Aorta (tissue), 5 donors: ENCODE results near the gene SLC24A5. TPM values are rescaled to one million over a fixed set of nuclear protein-coding genes. Genes with fewer than 3 reads are reported as not detected.

Experiments
- ATAC-seq: fragments of 200-7000 bp; cut with Tn5 transposase; one replicate; pipeline ENCODE4 v1.9.1; 2022; ENCODE audit warnings: moderate library complexity; ENCODE audit not compliant: low FRiP score
- DNase-seq, 2 donors: peaks; one replicate each; pipeline ENCODE4 v3.0.0-alpha.2; 2020
- H3K27ac ChIP-seq, 2 donors: one replicate each; pipeline ENCODE4 v1.5.1; 2013; ENCODE audit warnings: low read length in 2 of 2, mild to moderate bottlenecking in 2 of 2, moderate library complexity in 2 of 2, control low read depth in 1 of 2, inconsistent platforms in 1 of 2, low read depth in 1 of 2
- H3K27me3 ChIP-seq, 2 donors: one replicate each; pipeline ENCODE4 v1.6.1; 2013; ENCODE audit warnings: control low read depth in 1 of 2, low read length in 1 of 2, mild to moderate bottlenecking in 1 of 2, moderate library complexity in 1 of 2; ENCODE audit not compliant: insufficient read depth in 2 of 2, control insufficient read depth in 1 of 2
- H3K36me3 ChIP-seq, 2 donors: one replicate each; pipeline ENCODE4 v1.6.1; 2013; ENCODE audit warnings: control low read depth in 1 of 2, low read length in 1 of 2, mild to moderate bottlenecking in 1 of 2; ENCODE audit not compliant: insufficient read depth in 2 of 2, control insufficient read depth in 1 of 2
- H3K4me1 ChIP-seq, 2 donors: one replicate each; pipeline ENCODE4 v1.6.1; 2013; ENCODE audit warnings: low read length in 2 of 2, control low read depth in 1 of 2, mild to moderate bottlenecking in 1 of 2, moderate library complexity in 1 of 2; ENCODE audit not compliant: insufficient read depth in 2 of 2, control insufficient read depth in 1 of 2
- H3K4me3 ChIP-seq, 2 donors: one replicate each; pipeline ENCODE4 v1.5.1; 2013; ENCODE audit warnings: low read length in 2 of 2, control low read depth in 1 of 2, mild to moderate bottlenecking in 1 of 2
- H3K9me3 ChIP-seq: one replicate; pipeline ENCODE4 v1.6.1; 2013; ENCODE audit warnings: mild to moderate bottlenecking, low read length; ENCODE audit not compliant: control insufficient read depth
- WGBS, 2 donors: extraction: QIAGEN DNeasy Blood & Tissue Kit; methylation state at CpG; one replicate each; pipeline ENCODE4 v1.1.7; 2013; 5-methylcytosine and 5-hydroxymethylcytosine counted together
- intact Hi-C, 2 donors: fragments of 100-400 bp; cut with DNase I; formaldehyde crosslinking; loops; one replicate each; pipeline versions ENCODE4 v1.14.2 to v1.15.0; 2022
- polyA plus RNA-seq, 2 donors: library from polyadenylated mRNA; stranded (reverse); fragments of 200-250 nt; gene quantifications; one replicate each; pipeline ENCODE4 v1.2.3, GENCODE V29; 2013
- total RNA-seq, 2 donors: library from RNA; stranded (reverse); fragmentation: NEBNext Ultra II Directional; extraction: Animal tissue kit (Norgen Biotek cat#: 25700); gene quantifications; one replicate each; pipeline ENCODE4 v1.2.1, GENCODE V29; 2021
- donor health status: healthy with polysubstance abuse.
- donor health status: Bipolar disorder and iron deficiency.
- donor health status: DM: no; HTN: no; CAD: no.
- donor health status: DM: no; HTN: no; CAD: no.
- donor health status: DM: yes; HTN: yes; CAD: no.

SLC24A5 gene
- total and polyA plus RNA-seq, 4 donors = 0.41 TPM; not detected in 3

GRCh38 chr15:48185529-48185928 lies 64.7 kb downstream of the SLC24A5 start:
- H3K9me3 ChIP-seq = no peaks in the 10 kb centered on the region
- intact Hi-C loops = no loop called here
- H3K27ac ChIP-seq = no peak overlapping the region
- no peaks in the 10 kb centered on the region for H3K4me1 ChIP-seq
- 74 to 80% methylated on average over 3 of the region's 3 CpGs for WGBS, 2 donors
- no peaks in the 10 kb centered on the region for H3K36me3 ChIP-seq
- no peaks in the 10 kb centered on the region for H3K27me3 ChIP-seq
- no peak overlapping the region for H3K4me3 ChIP-seq
- no peak for ATAC-seq
- DNase-seq = no peak

DNA sequence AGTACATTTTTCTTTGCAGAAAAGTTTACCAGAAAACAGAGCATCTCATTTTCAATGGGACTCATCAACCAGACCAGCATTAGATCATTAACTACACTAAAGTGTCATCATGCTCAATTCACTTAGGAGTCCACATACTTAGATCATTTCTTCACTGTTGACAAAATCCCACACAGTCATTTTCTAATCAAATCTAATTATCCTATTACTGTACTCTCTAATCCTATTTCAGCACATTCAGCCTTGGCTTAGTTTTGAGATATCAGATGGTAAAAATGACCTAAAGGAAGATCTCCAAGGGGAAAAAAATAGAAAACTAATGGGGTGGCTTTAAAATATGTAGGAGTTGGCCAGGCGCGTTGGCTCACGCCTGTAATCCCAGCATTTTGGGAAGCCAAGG lies 65.5 kb downstream of the SLC24A5 start:
- H3K36me3 ChIP-seq = no peaks in the 10 kb centered on the region
- no peak overlapping the region for H3K27ac ChIP-seq
- DNase-seq (no peak), ATAC-seq (no peak)
- H3K9me3 ChIP-seq = no peaks in the 10 kb centered on the region
- intact Hi-C loops = no loop called here
- no peak overlapping the region for H3K4me3 ChIP-seq
- H3K27me3 ChIP-seq = no peaks in the 10 kb centered on the region
- no peaks in the 10 kb centered on the region for H3K4me1 ChIP-seq
- WGBS, 2 donors = 90% methylated on average over 3 of the region's 3 CpGs

- ATAC-seq (no peak), DNase-seq (peak; percentile 80 to 94)
- Histone ChIP-seq H3K27me3 (no peaks in the 10 kb centered on the region), H3K9me3 (no peaks in the 10 kb centered on the region), H3K4me3 (peak overlapping the region in 1 of 2 donors; percentile 16), H3K4me1 (no peaks in the 10 kb centered on the region), H3K27ac (no peak overlapping the region), H3K36me3 (no peaks in the 10 kb centered on the region)
- 2 to 3% methylated on average over 15 of the region's 15 CpGs for WGBS, 2 donors
- intact Hi-C loops = no loop called here
These were observed 70.3 kb downstream of the SLC24A5 start for GRCh38 chr15:48190932-48191573.

DNA sequence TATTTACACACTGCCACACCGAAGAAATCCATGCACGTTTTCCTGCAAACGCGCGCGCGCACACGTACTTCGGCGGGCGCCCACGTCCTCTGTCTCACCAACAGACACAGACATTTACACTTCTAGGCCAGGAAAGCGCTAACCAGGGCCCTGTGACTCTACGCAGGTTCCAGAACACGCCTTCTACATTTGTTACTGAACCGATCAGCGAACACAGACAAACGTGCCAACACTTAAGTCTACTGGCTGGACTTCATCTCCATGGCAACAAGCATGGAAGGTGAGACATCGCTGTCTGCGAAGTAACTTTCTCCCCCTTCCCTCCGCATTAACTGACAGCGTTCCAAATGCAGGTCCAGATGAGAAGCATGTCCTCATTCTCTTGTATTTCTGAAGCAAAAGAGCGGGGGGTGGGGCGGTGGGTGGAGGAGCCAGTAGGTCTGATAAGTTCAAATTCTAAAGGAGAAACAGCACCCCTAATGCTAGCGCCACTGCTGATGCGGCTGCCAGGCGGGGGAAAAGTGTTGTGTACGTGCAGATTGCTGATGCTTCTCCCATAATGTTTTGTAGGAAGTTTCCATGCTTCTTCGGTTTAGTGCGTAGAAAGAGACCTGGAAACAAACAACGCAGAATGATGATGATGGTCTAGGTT lies 70.9 kb downstream of the SLC24A5 start, which contains the start of gene CTXN2:
TSS of gene CTXN2 (plus strand) at position 92 of the 652 bp plus-strand sequence. CDS start 9,636 bp downstream, outside the sequence.
- Histone ChIP-seq H3K36me3 (no peaks in the 10 kb centered on the region), H3K4me1 (no peaks in the 10 kb centered on the region), H3K27me3 (no peaks in the 10 kb centered on the region), H3K27ac (no peak within 1 kb of the TSS), H3K4me3 (peak within 1 kb of the TSS in 1 of 2 donors; percentile 16), H3K9me3 (no peaks in the 10 kb centered on the region)
- DNase-seq (no peak), ATAC-seq (no peak)
- intact Hi-C loops = no loop called here
- WGBS, 2 donors = 7% methylated on average over 31 of the region's 31 CpGs

Other genes with a start within 250 kb of the SLC24A5 start
- 100 to 1,000 TPM in 1 of 2 donors, 10 to 100 TPM in 1; 73.0 to 105 TPM for gene MYEF2, start 57.3 kb downstream of the SLC24A5 start, total RNA-seq
- gene MYEF2, start 57.3 kb downstream of the SLC24A5 start, polyA plus RNA-seq = 10 to 100 TPM; 16.7 to 75.1 TPM
- gene CTXN2, start 70.7 kb downstream of the SLC24A5 start, total RNA-seq = not detected
- not detected for gene CTXN2, start 70.7 kb downstream of the SLC24A5 start, polyA plus RNA-seq
- gene SLC12A1, start 85.3 kb downstream of the SLC24A5 start, total RNA-seq = under 1 TPM; 0.42 to 0.81 TPM
- under 1 TPM in 1 of 2 donors, not detected in 1; 0.23 TPM for gene SLC12A1, start 85.3 kb downstream of the SLC24A5 start, polyA plus RNA-seq
- gene DUT, start 210.4 kb downstream of the SLC24A5 start, total RNA-seq = 10 to 100 TPM; 54.8 to 77.7 TPM
- 100 to 1,000 TPM in 1 of 2 donors, 10 to 100 TPM in 1; 75.8 to 149 TPM for gene DUT, start 210.4 kb downstream of the SLC24A5 start, polyA plus RNA-seq